ENCODE data around the gene MAPK8.

The MAPK8 gene

GRCh38 chr10:48285710-48286109 lies 20.8 kb upstream of the MAPK8 start:
- no peak overlapping the region for H3K4me3 ChIP-seq (ENCODE audit: low read length)
- no peak for TF ChIP-seq ZNF274 (IDR thresholded peaks at IDR 0.05; ENCODE audit: low read depth, low read length)

DNA sequence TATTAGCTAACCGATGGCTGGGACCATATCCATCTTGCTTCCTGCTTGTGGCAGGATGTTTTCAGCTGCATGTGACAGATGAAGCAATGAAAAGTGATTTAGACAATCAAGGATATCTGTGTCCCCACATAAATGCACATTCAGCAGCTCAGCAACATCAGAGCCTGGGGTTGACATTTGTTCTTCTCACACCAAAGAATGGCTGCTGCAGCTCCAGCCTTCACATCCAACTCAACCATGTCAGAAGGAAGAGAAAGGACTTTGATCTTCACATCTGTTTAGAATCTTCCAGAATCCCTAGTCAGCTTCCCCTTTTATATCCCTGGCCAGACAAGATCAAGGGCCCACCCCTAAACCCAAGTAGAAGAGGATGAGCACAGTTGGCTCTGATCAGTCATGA lies 20.1 kb upstream of the MAPK8 start:
- H3K4me3 ChIP-seq (ENCODE audit: low read length): no peak overlapping the region
- no peak for TF ChIP-seq ZNF274 (IDR thresholded peaks at IDR 0.05; ENCODE audit: low read depth, low read length)

DNA sequence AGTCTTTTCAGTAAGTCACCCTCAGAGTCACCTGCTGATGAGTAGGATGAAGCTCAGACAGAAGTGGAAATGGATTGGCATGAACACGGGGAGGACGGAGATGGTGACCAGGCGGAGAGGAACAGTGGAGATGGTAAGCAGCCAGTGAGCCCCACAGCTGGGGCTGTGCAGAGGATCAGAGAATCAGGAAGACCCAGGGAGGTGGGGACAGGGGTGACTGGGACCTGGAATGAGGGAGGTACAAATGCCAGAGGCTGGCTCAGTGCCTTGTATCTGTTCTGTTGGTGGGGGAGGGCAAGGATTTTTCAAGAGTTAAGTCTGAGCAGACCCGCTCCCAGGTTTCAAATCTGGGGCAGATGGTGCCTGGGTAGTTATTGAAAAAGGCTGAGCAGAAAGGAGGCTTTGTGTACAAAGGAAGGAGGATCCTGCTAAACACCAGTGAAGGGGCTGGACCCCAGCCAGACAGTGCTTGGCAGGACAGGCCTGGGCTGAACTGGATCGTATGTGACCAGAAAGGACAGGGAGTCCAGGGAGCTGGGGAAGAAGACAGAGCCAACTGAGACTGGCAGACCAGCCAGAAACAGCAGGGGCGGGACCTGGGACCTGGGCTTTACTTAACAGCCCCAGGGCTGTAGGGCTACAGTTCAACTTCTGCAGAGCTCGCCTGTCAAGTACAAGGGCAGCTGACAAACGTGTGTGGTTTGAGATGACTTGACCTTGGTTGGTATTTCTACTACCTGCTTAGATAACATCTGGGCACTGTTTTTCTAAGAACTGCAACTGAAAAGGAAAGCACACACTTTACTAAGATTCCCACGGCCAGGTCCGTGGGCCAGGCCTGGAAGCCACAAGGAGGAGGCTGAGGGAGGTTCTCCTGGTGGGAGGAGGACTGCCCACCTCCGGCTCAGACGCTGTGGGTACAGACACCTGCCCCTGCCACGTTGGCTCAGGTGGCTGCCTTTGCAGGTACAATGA lies 18.8 kb upstream of the MAPK8 start:
- H3K4me3 ChIP-seq (ENCODE audit: low read length): no peak overlapping the region
- TF ChIP-seq ZNF274 (IDR thresholded peaks at IDR 0.05; ENCODE audit: low read depth, low read length): no peak

DNA sequence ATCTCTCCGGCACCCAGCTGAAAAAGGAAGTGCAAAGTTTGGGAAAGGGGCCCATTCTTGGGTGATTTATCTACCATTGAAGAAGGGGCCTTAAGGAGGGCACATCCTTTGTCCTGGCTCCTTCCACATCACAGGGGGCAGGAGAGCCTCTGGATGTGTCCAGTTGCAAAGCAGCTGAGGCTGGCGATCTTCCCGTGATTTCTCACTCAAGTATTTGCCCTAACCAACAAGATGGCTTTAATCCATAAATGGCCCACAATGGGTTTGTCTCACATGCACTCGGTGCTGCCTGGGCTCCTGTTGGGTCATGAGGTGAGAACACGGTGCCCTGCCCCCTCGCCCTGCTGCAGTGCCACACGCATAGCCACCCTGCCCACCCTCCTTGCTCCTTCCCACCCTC lies 17.8 kb upstream of the MAPK8 start:
- TF ChIP-seq ZNF274 (IDR thresholded peaks at IDR 0.05; ENCODE audit: low read depth, low read length): no peak
- H3K4me3 ChIP-seq (ENCODE audit: low read length): no peak overlapping the region

DNA sequence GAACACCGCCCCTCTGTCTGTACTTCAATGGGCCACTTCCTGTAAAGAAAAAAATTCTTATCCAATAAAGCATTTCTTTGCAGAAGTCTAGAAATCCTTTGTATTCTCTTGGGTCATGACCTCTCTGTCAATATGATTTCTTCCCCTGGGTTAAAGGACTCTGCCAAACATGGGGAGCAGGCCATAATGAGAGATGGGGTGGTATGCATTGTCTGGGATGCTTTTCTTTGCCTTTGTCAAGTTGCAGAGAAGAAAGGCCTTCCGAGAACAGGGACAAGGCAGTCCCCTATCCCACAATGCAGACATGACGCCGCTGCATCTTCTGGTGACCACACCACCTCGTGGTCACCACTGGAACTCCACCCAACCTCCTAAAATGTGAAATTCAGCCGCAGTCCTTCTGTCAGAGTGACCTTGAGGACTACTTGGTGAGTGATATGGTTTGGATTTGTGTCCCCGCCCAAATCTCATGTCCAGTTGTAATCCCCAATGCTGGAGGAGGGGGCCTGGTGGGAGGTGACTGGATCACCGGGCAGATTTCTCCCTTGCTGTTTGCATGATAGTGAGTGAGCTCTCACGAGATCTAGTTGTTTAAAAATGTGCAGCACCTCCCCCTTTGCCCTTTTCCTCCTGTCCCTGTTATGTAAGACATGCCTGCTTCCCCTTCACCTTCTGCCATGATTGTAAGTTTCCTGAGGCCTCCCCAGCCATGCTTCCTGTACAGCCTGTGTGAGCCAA lies 16.8 kb upstream of the MAPK8 start:
- H3K4me3 ChIP-seq (ENCODE audit: low read length): no peak overlapping the region
- no peak for TF ChIP-seq ZNF274 (IDR thresholded peaks at IDR 0.05; ENCODE audit: low read depth, low read length)

DNA sequence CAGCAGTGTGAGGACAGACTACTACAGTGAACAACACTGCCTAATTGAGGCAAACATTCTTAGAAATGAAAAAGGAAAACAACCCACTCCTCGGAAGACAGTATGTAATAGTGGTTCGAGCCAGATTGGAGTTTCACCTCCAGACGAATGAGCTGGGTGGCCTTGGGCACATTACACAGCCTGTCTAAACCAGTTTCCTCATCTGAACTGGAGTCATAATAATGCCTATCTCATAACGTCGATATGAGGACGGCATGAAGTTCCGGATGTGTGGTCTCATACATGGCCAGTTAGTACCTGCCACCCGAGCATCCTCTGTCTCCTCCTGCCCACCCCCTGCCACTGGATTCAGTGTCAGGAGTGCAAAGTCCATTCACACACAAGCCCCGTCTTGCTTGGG lies 16.2 kb upstream of the MAPK8 start:
- no peak overlapping the region for H3K4me3 ChIP-seq (ENCODE audit: low read length)
- no peak for TF ChIP-seq ZNF274 (IDR thresholded peaks at IDR 0.05; ENCODE audit: low read depth, low read length)

GRCh38 chr10:48291190-48291589 lies 15.3 kb upstream of the MAPK8 start:
- no peak overlapping the region for H3K4me3 ChIP-seq (ENCODE audit: low read length)
- no peak for TF ChIP-seq ZNF274 (IDR thresholded peaks at IDR 0.05; ENCODE audit: low read depth, low read length)

- no peak overlapping the region for H3K4me3 ChIP-seq (ENCODE audit: low read length)
- TF ChIP-seq ZNF274 (IDR thresholded peaks at IDR 0.05; ENCODE audit: low read depth, low read length): no peak
Measured at GRCh38 chr10:48292616-48293015, 13.9 kb upstream of the MAPK8 start.

DNA sequence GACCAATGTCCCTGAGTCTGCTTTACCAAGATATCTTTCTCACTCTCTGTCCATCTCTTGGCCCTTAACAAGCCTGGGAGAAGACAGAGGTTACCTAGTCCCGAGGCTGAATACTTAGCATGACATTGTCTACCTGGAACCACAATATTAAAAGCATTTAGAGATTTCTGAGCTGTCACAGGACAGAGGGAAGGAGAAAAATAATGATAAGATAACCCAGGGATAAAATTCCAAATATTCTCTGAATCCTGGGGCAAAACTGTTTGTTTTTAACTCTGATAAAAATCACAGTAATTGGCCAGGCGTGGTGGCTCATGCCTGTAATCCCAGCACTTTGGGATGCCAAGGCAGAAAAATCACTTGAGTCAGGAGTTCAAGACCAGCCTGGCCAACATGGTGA lies 12.0 kb upstream of the MAPK8 start:
- H3K4me3 ChIP-seq (ENCODE audit: low read length): no peak overlapping the region
- TF ChIP-seq ZNF274 (IDR thresholded peaks at IDR 0.05; ENCODE audit: low read depth, low read length): no peak

GRCh38 chr10:48296576-48297098 lies 9.8 kb upstream of the MAPK8 start:
- TF ChIP-seq ZNF274 (IDR thresholded peaks at IDR 0.05; ENCODE audit: low read depth, low read length): no peak
- no peak overlapping the region for H3K4me3 ChIP-seq (ENCODE audit: low read length)

DNA sequence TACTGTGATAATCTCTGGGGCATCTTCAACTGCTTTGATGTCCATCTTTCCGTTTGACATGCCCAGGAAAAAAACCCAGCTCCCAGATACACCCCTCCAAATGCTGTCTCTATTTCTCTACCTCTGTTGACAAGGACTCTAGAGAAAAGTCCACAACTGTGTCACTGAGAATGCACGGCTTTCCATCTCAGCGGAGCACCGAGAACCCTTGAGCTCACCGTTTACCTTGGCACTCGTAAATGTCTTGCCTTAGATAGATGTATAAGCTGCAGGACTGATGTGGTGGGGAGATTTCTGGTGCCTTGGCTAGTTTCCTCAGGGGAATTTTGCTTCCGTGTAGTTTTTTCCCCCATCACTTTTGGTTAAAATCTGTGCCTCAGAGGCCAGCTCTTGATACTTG lies 7.4 kb upstream of the MAPK8 start:
- no peak for TF ChIP-seq ZNF274 (IDR thresholded peaks at IDR 0.05; ENCODE audit: low read depth, low read length)
- H3K4me3 ChIP-seq (ENCODE audit: low read length): no peak overlapping the region

- no peak for TF ChIP-seq ZNF274 (IDR thresholded peaks at IDR 0.05; ENCODE audit: low read depth, low read length)
Measured at GRCh38 chr10:48299692-48300091, 6.8 kb upstream of the MAPK8 start.

DNA sequence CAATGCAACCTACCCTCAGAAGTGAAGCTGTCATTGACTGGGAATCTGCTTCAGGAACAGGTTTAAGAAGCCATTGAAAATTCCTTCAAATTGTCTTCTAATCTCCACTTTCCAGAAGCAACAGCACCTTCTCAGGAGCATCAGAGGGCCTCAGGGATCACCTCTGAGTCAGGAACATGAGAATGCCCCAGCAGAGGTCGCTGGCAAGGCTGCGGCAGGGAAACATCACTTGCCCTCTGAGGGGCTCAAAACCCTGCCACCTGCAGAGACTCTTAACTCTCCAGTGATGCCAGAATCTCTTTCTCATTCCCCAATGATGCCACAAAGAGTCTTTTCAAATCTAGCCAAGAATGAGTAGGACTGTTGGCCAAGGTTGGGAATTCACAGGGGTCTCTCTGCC lies 5.9 kb upstream of the MAPK8 start:
- H3K4me3 ChIP-seq (ENCODE audit: low read length): no peak overlapping the region
- no peak for TF ChIP-seq ZNF274 (IDR thresholded peaks at IDR 0.05; ENCODE audit: low read depth, low read length)

More at GRCh38 chr10:48299692-48300091, 6.8 kb upstream of the MAPK8 start:
- no peak overlapping the region for H3K4me3 ChIP-seq (ENCODE audit: low read length)

GRCh38 chr10:48302515-48303476 lies 3.7 kb upstream of the MAPK8 start:
- TF ChIP-seq ZNF274 (IDR thresholded peaks at IDR 0.05; ENCODE audit: low read depth, low read length): no peak
- H3K4me3 ChIP-seq (ENCODE audit: low read length): no peak overlapping the region
